Neutrophil (primary cell): Measurements from ENCODE around the gene DUSP1.

ENCODE experiments used
- H3K27ac ChIP-seq: fragments of 200-600 bp; sonication (generic); 2 replicates; pipeline ENCODE4 v1.5.1; 2016; ENCODE audit warnings: mild to moderate bottlenecking, moderate library complexity
- H3K27me3 ChIP-seq: fragments of 200-600 bp; sonication (generic); 2 replicates; pipeline ENCODE4 v1.6.0; 2016; ENCODE audit warnings: mild to moderate bottlenecking
- H3K36me3 ChIP-seq: fragments of 200-600 bp; sonication (generic); 2 replicates; pipeline ENCODE4 v1.5.1; 2017
- H3K4me1 ChIP-seq, 2 experiments: fragments of 200-600 bp in 1 of 2; sonication (generic) in 1 of 2; 1 replicate in 1 of 2; 2 replicates in 1 of 2; pipeline versions ENCODE4 v1.5.1 to v1.6.1; 2013 to 2016; ENCODE audit warnings: low read depth in 1 of 2, low read length in 1 of 2, mild to moderate bottlenecking in 1 of 2, moderate library complexity in 1 of 2; ENCODE audit not compliant: control insufficient read depth in 1 of 2, insufficient read depth in 1 of 2
- H3K4me3 ChIP-seq, 2 experiments: fragments of 200-600 bp in 1 of 2; sonication (generic) in 1 of 2; 1 replicate in 1 of 2; 2 replicates in 1 of 2; pipeline ENCODE4 v1.5.1; 2013 to 2016; ENCODE audit warnings: low read depth in 1 of 2, low read length in 1 of 2, mild to moderate bottlenecking in 1 of 2, moderate library complexity in 1 of 2
- H3K9me3 ChIP-seq: fragments of 200-600 bp; sonication (generic); 2 replicates; pipeline ENCODE4 v1.5.1; 2016
- CTCF ChIP-seq: fragments of 200-600 bp; sonication (generic); IDR thresholded peaks from 2 replicates; pipeline ENCODE4 v1.5.1; 2016; ENCODE audit warnings: antibody characterized with exemption

DUSP1 gene

GRCh38 chr5:172758077-172758833 is 12.7 kb downstream of the DUSP1 start:
- Histone ChIP-seq H3K36me3 (no peaks in the 10 kb centered on the region), H3K27ac (no peak overlapping the region), H3K27me3 (peaks cover 25% of the 10 kb centered on the region), H3K4me1 (no peaks in the 10 kb centered on the region), H3K4me3 (no peak overlapping the region), H3K9me3 (no peaks in the 10 kb centered on the region)
- no peak for TF ChIP-seq CTCF

- no peaks in the 10 kb centered on the region for H3K9me3 ChIP-seq
- H3K4me3 ChIP-seq: no peak overlapping the region
- H3K4me1 ChIP-seq: no peaks in the 10 kb centered on the region
- H3K27me3 ChIP-seq: peaks cover 32% of the 10 kb centered on the region
- no peak for TF ChIP-seq CTCF
- no peak overlapping the region for H3K27ac ChIP-seq
- no peaks in the 10 kb centered on the region for H3K36me3 ChIP-seq
Observed at GRCh38 chr5:172757394-172758010, 13.5 kb downstream of the DUSP1 start.

GRCh38 chr5:172756764-172757393 is 14.1 kb downstream of the DUSP1 start:
- Histone ChIP-seq H3K27ac (no peak overlapping the region), H3K36me3 (no peaks in the 10 kb centered on the region), H3K27me3 (peaks cover 38% of the 10 kb centered on the region), H3K4me3 (no peak overlapping the region), H3K9me3 (no peaks in the 10 kb centered on the region), H3K4me1 (no peaks in the 10 kb centered on the region)
- no peak for TF ChIP-seq CTCF

- Histone ChIP-seq H3K27ac (no peak overlapping the region), H3K36me3 (no peaks in the 10 kb centered on the region), H3K9me3 (no peaks in the 10 kb centered on the region), H3K27me3 (peaks cover 37% of the 10 kb centered on the region), H3K4me1 (no peaks in the 10 kb centered on the region), H3K4me3 (no peak overlapping the region)
- no peak for TF ChIP-seq CTCF
Observed at GRCh38 chr5:172754596-172755356, 16.2 kb downstream of the DUSP1 start.

GRCh38 chr5:172753101-172753500 is 17.9 kb downstream of the DUSP1 start:
- Histone ChIP-seq H3K4me3 (no peak overlapping the region), H3K36me3 (no peaks in the 10 kb centered on the region), H3K27ac (no peak overlapping the region), H3K9me3 (no peaks in the 10 kb centered on the region), H3K27me3 (peaks cover 25% of the 10 kb centered on the region), H3K4me1 (no peaks in the 10 kb centered on the region)
- no peak for TF ChIP-seq CTCF
